Activated CD8-positive, alpha-beta memory T cell treated with anti-CD3 and anti-CD28 coated beads, Interleukin-2, amount 50 U/mL, for 4 hours (primary cell): ENCODE measurements around the gene PER2.

Source experiments
- DNase-seq: peaks from one replicate; pipeline ENCODE4 v3.0.0-alpha.2; 2020

Gene PER2

GRCh38 chr2:238243496-238244076 is 44.8 kb downstream of the PER2 start:
- DNase-seq: peak; percentile 11

- DNase-seq: no peak
Observed at GRCh38 chr2:238242731-238243495, 45.5 kb downstream of the PER2 start.

GRCh38 chr2:238241970-238242369 is 46.4 kb downstream of the PER2 start:
- DNase-seq: no peak

DNA sequence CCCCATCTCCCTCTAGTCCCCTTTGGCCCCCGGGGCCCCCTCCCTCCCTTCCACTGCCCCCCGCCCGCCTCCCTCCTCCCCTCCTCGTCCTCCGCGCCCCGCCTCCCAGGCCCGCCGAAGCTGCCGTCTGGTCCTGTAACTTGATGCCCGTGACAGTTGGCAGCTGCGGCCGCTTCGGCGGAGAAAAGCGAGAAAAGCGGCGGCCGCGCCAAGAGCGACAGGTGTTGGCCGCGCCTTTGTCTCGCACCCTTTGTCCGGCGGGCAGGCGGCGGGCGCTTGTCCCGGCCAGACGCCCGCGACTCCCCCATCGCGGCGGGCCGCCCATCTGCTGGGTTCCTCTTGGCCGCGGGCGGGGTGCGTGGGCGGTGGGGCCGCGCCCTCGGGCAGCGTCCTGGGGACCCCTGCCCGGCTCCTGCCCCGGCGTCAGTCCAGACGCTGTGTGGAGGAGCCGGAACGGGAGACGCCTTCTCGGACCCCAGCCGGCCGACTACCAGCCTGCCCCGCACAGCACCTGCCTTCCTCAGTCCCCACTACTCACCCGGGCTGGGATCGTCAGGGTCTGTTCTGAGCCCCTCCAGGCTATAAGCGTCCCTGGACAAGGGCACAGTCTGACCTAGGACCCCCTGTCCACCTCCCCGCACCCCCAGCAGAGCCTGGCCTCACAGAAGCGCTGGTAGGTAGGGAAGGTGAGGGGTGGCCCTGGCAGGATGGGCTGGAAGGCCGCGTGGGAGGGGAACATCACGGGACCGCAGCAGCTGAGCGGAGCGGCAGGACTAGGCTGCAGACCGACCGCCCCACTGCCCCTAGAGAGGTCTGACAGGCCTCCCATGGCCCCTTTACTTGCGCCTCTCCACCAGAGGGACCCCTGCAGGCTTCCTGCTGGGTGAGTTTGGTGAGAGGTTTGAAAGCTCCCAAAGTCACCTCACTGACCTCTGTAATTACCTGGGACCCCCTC is 47.4 kb downstream of the PER2 start:
- no peak for DNase-seq

GRCh38 chr2:238239863-238240756 is 48.3 kb downstream of the PER2 start, which contains the start of gene HES6:
Gene HES6 (minus strand): TSS chr2:238240038. CDS start chr2:238239905, 133 bp downstream.
- peak; percentile 69 for DNase-seq

DNA sequence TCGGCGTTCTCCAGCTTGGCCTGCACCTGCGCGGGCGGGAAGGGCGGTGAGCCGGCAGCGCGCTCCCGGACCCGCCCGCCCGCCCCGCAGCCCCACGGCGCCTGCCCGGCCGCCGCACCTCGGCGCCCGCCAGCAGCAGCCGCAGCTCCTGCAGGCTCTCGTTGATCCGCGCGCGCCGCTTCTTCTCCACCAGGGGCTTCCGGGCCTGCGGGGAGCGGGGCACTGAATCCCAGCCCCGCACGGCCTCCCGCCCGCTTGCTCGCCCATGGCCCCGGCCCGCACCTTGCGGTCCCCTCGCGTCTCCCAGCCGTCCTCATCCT is 48.9 kb downstream of the PER2 start:
- peak; percentile 35 for DNase-seq

- DNase-seq: peak; percentile 44
Observed at GRCh38 chr2:238238766-238239542, 49.5 kb downstream of the PER2 start.

GRCh38 chr2:238238311-238238765 is 50.1 kb downstream of the PER2 start:
- no peak for DNase-seq

DNA sequence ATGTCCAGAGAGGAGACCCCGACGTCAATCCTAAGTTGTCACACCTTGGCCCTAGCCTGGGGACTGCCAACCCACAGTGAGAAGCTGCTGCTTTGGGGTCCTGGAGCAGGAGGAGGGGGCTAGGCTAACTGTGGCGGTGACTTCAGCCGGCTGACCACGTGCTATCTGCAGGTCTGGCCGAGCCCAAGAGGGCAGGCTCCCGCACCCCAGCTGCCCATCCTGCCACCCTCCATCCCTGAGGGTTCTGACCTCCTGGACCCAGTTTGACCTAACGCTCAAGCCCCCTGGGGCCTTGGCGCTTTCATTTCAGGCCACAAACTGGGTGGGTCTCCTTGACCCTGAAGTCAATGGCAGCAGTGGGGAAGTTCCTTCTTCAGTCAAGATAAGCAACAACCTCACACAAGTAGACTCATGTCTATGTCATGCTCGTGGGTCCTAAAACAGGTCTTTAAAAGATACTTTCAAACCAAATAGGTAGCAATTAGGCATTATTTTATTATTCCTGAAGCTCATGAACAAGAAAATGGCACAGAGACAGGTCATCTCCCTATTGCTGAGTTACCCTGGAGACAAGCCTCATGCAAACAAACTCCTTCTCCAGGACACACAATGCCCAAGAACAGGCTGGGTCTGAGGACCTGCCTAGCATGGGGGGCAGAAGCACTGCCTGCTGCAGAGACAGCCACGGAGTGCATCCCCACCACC is 50.8 kb downstream of the PER2 start:
- no peak for DNase-seq

GRCh38 chr2:238236571-238236970 is 51.8 kb downstream of the PER2 start:
- DNase-seq: no peak

DNA sequence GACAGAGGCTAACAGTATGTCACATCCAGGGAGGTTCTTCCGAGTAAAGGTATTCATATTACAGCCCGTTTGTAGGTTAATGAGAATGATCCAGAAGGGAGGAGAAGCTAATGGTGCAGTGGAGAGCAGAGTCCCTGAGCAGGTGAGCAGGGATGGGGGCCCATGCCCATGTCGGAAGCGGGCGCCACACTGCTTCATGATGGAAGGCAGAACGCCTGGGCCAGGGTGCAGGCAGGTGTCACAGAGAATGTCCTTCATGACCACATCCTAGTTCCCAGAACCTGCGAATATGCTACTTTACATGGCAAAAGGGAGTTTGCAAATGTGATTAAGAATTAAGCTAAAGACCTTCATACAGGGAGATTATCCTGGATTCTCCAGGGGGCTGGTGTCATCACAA is 52.6 kb downstream of the PER2 start:
- DNase-seq: no peak

DNA sequence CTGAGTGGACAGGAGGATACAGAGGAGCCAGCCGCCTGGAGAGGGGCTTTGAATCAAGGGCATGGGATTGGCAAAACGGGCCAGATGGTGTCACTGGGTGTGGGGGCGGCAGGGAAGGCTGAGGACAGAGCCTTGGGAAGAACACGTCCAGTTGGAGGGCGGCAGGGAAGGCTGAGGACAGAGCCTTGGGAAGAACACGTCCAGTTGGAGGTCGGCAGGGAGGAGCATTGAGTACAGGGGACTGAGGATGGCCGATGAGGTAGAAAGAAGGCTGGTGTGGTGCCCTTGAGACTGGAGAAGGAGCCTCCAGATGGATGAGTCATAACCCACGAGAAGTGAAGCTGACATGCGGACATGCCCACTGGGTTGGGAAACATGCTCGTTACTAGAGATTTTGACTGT is 53.1 kb downstream of the PER2 start:
- no peak for DNase-seq

- DNase-seq: no peak
Observed at GRCh38 chr2:238233625-238234024, 54.8 kb downstream of the PER2 start.

DNA sequence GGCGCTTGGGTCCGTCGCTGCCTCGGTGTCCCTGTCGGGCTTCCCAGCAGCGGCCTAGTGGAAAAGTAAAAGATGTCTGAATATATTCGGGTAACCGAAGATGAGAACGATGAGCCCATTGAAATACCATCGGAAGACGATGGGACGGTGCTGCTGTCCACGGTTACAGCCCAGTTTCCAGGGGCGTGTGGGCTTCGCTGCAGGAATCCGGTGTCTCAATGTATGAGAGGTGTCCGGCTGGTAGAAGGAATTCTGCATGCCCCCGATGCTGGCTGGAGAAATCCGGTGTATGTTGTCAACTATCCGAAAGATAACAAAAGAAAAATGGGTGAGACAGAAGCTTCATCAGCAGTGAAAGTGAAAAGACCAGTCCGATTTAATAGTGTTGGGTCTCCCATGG is 56.6 kb downstream of the PER2 start:
- DNase-seq: no peak

GRCh38 chr2:238231251-238231793 is 57.1 kb downstream of the PER2 start:
- DNase-seq: peak; percentile 82

DNA sequence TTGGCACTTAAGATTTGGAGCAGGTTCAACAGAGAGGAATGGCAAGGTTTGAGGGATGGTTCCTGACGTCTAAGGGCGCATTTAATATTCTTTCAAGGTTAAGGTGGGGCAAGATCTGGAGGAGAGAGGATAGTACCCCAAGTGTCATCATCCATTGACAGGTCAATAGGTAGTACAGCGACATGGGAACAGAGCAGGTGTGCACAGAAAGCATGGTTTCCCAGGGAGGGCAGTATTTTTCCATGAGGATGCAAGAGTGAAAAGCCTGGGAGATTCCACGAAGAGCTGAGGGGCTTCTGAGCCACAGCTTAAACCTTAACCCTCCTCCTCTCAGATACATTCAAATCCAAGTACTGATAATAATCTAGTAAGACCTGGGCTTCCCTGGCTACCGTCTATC is 57.7 kb downstream of the PER2 start:
- no peak for DNase-seq

- no peak for DNase-seq
Observed at GRCh38 chr2:238228700-238229099, 59.7 kb downstream of the PER2 start.

GRCh38 chr2:238227587-238228032 is 60.8 kb downstream of the PER2 start:
- no peak for DNase-seq

- DNase-seq: no peak
Observed at GRCh38 chr2:238226698-238227586, 61.5 kb downstream of the PER2 start.
